Stimulated activated CD8-positive, alpha-beta memory T cell treated with anti-CD3 and anti-CD28 coated beads, Interleukin-12 subunit alpha, Interleukin-12 subunit beta, amount 100 ng/mL, for 1 hour (primary cell): ENCODE measurements around the gene GTF3C2.

ENCODE experiments used
- DNase-seq: peaks from one replicate; pipeline ENCODE4 v3.0.0-alpha.2; 2020; ENCODE audit warnings: low read depth

Gene GTF3C2

DNA sequence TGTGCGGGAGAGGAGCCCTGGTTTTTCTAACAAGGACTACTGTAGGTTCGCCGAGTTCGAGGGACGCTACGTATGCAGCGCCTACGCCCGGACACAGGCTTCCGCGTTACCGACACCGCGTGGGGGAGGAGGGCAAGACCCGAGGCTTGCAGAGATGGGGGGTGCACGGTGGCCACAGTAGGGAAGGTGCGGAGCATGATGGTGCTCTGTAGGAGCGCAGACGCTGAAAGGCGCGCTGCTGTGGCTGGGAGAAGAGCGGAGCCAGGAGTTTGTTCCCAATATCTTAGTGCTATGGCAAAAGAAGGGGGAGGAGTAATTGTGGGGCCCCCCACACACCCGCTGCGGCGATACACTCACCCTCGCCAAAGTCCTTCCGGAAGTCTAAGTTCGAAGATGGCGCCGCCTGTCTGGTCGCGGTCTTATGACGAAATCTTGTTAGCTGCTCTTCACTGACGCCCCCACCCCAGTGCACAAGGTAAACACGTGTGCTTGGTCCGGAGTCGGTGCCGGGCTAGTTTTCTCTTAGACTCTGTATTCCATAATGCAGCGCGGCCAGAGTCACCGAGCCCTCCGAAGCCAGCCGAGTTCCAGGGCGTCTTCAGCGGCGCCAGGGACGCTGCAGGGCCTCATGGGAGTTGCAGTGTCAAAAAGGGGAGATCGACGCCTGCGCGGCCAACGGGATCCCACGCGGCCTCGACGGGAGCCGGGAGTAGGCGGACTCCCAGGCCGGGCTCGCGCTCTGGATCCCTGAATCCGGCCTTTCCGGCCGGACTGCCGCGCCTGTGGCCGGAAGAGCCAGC lies at the start of gene GTF3C2:
Gene GTF3C2 (minus strand): TSS at position 383 of the 800 bp plus-strand sequence. CDS start 13,210 bp downstream, outside the sequence.
- DNase-seq = peak; percentile 84

DNA sequence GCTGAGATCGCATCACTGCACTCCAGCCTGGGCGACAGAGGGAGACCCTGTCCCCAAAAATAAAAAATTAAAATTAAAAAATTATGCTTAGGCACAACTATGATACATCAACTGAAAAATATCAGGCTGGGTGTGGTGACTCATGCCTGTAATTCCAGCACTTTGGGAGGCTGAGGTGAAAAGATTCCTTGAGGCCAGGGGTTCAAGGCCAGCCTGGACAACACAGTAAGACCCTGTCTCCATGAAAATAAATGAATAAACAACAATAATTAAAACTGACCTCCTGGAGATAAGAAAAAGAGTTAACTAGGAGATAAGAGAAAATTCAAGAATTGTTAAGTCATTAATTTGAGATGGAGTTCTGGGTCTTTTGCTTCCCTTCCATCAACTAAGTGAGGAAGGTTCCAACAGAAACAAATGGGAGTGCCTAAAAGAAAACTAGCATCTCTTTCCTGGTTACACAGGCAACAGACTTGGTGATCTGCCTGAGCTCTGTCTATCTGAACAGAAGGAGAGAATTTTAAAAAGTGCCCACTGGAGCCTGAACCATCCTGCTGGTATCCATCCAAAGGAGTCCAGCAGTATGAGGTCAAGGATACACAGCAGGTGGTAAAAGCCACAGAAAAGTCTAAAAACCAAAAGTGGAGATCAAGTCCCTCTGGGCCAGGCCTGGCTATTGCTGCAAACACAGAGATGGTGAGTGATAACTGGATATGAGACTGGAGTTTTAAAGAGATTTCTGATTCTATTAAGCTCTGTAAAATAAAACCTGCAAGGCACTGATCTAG lies 44.0 kb upstream of the GTF3C2 start:
- DNase-seq = no peak

DNA sequence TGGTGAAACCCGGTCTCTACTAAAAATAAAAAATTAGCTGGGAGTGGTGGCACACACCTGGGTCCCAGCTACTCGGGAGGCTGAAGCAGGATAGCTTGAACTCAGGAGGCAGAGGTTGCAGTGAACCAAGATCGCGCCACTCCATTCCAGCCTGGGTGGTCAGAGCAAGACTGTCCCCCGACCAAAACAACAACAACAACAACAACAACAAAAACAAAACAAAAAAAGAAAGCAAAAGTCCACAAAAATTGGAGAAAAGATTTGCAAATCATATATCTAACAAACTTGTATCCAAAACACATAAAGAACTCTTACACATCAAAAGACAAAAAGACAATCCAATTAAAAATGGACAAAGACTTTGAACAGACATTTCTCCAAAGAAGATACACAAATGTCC lies 42.4 kb upstream of the GTF3C2 start:
- no peak for DNase-seq

DNA sequence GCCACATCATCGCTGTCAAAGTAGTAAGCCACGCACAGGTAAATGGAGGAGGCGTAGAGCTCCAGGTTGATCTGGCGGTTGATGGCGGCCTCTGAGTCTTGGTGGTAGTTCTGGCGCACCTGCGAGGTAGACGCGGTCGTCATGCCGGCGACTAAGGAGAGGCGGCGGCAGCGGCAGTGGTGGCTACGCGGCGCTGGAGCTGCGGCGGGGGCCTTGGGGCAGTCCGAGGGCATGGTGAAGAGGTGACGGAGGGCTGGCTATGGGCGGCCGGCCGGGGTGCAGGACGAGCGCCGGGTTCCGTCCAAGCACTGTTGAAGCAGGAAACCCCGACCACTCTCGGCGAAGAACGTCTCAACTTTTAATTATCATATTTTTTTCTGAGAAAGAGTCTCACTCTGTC lies 36.7 kb upstream of the GTF3C2 start:
- DNase-seq = no peak

- no peak for DNase-seq
Measured at GRCh38 chr2:27390822-27391679, 34.5 kb upstream of the GTF3C2 start.

- DNase-seq = no peak
Measured at GRCh38 chr2:27381577-27382181, 25.1 kb upstream of the GTF3C2 start.

GRCh38 chr2:27380626-27381545 lies 24.3 kb upstream of the GTF3C2 start, which contains the start of gene ZNF513:
Gene ZNF513 (minus strand): TSS chr2:27380734. CDS start chr2:27380526, 208 bp downstream.
- DNase-seq = peak; percentile 77

DNA sequence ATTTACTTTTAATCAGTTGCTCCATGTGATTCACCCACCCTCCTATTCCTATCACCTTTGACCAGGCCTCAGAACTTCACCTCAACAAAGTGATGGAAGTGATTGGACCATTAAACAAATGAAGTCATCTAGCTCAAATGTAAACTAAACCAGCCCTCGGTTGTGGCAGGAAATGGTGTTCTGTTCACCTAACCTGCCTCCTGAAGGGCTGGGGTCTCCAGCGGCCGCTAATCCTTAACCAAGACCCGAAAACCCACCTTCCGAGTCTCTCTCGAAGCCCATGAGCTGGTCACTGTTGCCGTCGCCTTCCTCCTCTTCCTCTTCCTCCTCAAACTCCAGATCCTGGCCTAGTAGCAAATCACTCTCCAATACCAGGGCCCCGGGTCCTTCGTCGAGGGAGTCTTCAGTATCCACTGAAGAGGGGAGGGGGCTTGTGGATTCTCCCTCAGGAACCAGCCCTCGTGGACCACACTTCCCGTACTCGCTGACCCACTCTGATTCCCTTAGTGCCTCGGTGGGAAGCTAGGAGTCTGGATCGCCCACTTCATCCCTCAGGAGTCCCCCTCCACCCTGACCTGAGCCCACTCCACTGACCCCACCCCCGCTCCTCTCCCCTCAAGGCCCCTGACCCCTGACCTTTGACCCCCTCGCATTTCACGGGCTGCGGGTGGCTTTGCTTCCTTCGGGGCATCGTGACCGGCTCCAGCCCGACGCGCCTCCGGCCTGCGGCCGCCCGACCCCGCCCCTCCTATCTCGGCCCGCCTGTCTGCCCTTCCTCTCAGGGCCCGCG lies 23.5 kb upstream of the GTF3C2 start:
- peak; percentile 8 for DNase-seq

DNA sequence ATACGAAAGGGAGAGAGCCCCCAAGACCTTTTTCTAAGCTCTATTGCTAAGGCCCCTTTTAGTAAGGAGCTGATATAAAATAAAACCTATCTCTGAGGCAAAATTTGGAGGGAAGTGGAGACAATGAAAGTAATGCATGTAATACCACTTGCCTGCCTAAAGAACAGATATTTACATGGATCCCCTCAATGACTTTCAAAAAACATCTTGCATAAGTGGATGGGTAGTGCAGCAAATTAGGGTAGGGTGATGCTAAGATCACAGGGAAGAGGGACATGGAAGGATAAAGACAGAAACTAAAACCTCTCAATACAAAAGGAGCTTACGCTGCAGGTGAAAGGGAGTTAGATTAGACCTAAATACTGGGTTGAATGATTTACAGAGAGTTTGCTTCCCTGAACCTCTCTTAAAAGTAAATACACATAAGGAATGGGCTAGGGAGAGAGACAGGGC lies 22.8 kb upstream of the GTF3C2 start:
- no peak for DNase-seq

- DNase-seq = no peak
Measured at GRCh38 chr2:27378809-27379290, 22.3 kb upstream of the GTF3C2 start.

- DNase-seq = no peak
Measured at GRCh38 chr2:27378096-27378808, 21.7 kb upstream of the GTF3C2 start.

- no peak for DNase-seq
Measured at GRCh38 chr2:27377618-27378095, 21.1 kb upstream of the GTF3C2 start.

GRCh38 chr2:27376866-27377617 lies 20.5 kb upstream of the GTF3C2 start:
- no peak for DNase-seq

GRCh38 chr2:27376151-27376865 lies 19.7 kb upstream of the GTF3C2 start:
- no peak for DNase-seq

DNA sequence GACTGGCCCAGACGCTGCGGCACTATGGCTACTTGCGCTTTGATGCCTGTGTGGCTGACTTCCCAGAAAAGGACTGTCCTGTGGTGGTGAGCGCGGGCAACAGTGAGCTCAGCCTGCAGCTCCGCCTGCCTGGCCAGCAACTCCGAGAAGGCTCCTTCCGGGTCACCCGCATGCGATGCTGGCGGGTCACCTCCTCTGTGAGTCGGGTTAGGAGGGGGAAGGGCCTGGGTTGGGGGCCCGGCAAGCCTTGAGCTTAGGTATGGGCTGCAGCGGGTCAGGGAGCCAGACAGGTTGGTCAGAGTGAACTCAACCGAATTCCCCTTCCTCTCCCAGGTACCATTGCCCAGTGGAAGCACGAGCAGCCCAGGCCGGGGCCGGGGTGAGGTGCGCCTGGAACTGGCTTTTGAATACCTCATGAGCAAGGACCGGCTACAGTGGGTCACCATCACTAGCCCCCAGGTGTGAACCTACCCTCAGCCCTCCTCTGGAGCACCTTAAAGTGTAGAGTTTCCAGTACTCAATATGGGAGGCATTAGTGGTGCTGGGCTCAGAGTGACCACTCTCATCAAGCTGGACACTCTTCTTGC lies 19.0 kb upstream of the GTF3C2 start:
- no peak for DNase-seq

DNA sequence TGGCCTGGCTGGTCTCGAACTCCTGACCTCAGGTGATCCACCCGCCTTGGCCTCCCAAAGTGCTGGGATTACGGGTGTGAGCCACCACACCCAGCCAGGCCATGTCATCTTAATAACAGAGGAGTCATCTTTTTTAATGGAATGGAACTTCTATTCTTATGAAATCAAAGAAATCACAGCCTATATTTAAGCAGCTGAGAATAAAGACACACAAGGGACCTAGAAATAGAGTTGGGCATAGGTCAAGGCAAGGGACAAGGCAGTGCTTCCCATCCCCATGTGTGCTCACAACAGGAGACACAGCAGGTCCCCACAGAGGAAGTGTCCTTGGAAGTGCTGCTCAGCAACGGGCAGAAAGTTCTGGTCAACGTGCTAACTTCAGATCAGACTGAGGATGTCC lies 17.0 kb upstream of the GTF3C2 start:
- no peak for DNase-seq

- no peak for DNase-seq
Measured at GRCh38 chr2:27372937-27373336, 16.4 kb upstream of the GTF3C2 start.
